Stomach (tissue), 9 donors: ENCODE measurements around the gene ALG5. TPM values are rescaled to one million over a fixed set of nuclear protein-coding genes. Genes with fewer than 3 reads are reported as not detected.

Experiments
- DNase-seq, 2 donors: peaks; one replicate each; pipeline versions ENCODE4 v3.0.0 to v3.0.0-alpha.2; 2013 to 2019
- H3K27ac ChIP-seq, 5 donors: fragments of 200-600 bp in 4 of 5; sonication (generic) in 4 of 5; one replicate each; pipeline ENCODE4 v1.5.1; 2013 to 2019; ENCODE audit warnings: mild to moderate bottlenecking in 1 of 5, moderate library complexity in 1 of 5
- H3K27me3 ChIP-seq, 3 donors: fragments of 200-600 bp; sonication (generic); one replicate each; pipeline ENCODE4 v1.5.1; 2017 to 2019; ENCODE audit warnings: mixed run types in 1 of 3
- H3K36me3 ChIP-seq, 4 donors: fragments of 200-600 bp; sonication (generic); 1 replicate in 3 of 4; 2 replicates in 1 of 4; pipeline ENCODE4 v1.5.1; 2016 to 2019
- H3K4me1 ChIP-seq, 4 donors: fragments of 200-600 bp; sonication (generic); one replicate each; pipeline ENCODE4 v1.5.1; 2016 to 2019
- H3K4me3 ChIP-seq, 4 donors: fragments of 200-600 bp; sonication (generic) in 3 of 4; one replicate each; pipeline ENCODE4 v1.5.1; 2016 to 2019; ENCODE audit warnings: mild to moderate bottlenecking in 1 of 4
- H3K9me3 ChIP-seq, 4 donors: fragments of 200-600 bp; sonication (generic); one replicate each; pipeline ENCODE4 v1.5.1; 2016 to 2019
- CTCF ChIP-seq, 7 experiments: fragments of 450-650 bp in 4 of 7; fragments of 200-600 bp in 3 of 7; sonication (generic) in 3 of 7; IDR thresholded peaks; one replicate each; pipeline ENCODE4 v1.5.1; 2016 to 2019; ENCODE audit warnings: antibody characterized with exemption in 7 of 7, control low read depth in 2 of 7, mild to moderate bottlenecking in 1 of 7
- EP300 ChIP-seq: sonication (generic); formaldehyde crosslinking; IDR thresholded peaks from one replicate; pipeline ENCODE4 v1.6.1; 2017; ENCODE audit warnings: antibody characterized with exemption
- POLR2A ChIP-seq, 4 donors: fragments of 450-650 bp; IDR thresholded peaks; one replicate each; pipeline ENCODE4 v1.6.1; 2016; ENCODE audit warnings: antibody characterized with exemption in 4 of 4, control low read depth in 2 of 4, mild to moderate bottlenecking in 1 of 4, moderate library complexity in 1 of 4
- POLR2AphosphoS5 ChIP-seq, 3 donors: sonication (generic); formaldehyde crosslinking; IDR thresholded peaks; one replicate each; pipeline ENCODE4 v1.6.1; 2016; ENCODE audit warnings: antibody characterized with exemption in 3 of 3
- WGBS, 5 donors: extraction: QIAGEN DNeasy Blood & Tissue Kit in 3 of 5; methylation state at CpG; one replicate each; pipeline versions ENCODE4 v1.1.5 to v1.1.7; 2013 to 2018; 5-methylcytosine and 5-hydroxymethylcytosine counted together
- intact Hi-C: fragments of 100-400 bp; cut with DNase I; formaldehyde crosslinking; loops from one replicate; pipeline ENCODE4 v1.15.1; 2023; ENCODE audit warnings: low total_unique reads
- polyA plus RNA-seq, 3 donors: library from polyadenylated mRNA; stranded (reverse); fragments of 200-250 nt; gene quantifications; one replicate each; pipeline ENCODE4 v1.2.3, GENCODE V29; 2013
- total RNA-seq, 5 donors: library from RNA; depleted of rRNA; stranded (reverse); fragments of >200 nt; gene quantifications; one replicate each; pipeline versions ENCODE4 v1.1.0 to v1.2.3, GENCODE V29; 2014 to 2016
- donor health status: healthy with polysubstance abuse.
- donor health status: Bipolar disorder and iron deficiency.
- donor health status: healthy.

Gene ALG5
- total and polyA plus RNA-seq, 8 donors: 1.2 to 61.1 (median 28.2) TPM

GRCh38 chr13:37011788-37012187 lies 12.6 kb upstream of the ALG5 start:
- H3K27ac ChIP-seq: no peak overlapping the region

GRCh38 chr13:37011002-37011401 lies 11.9 kb upstream of the ALG5 start:
- intact Hi-C loops: no loop called here
- Histone ChIP-seq H3K27me3 (no peaks in the 10 kb centered on the region), H3K4me1 (no peaks in the 10 kb centered on the region), H3K27ac (no peak overlapping the region), H3K4me3 (no peak overlapping the region), H3K36me3 (peaks cover 28 to 94% (median 87%) of the 10 kb centered on the region in 4 donors), H3K9me3 (no peaks in the 10 kb centered on the region)
- DNase-seq: no peak
- TF ChIP-seq POLR2AphosphoS5 (IDR thresholded peaks at IDR 0.05): no peak
- no peak for TF ChIP-seq POLR2A (IDR thresholded peaks at IDR 0.05)
- TF ChIP-seq EP300: no peak
- TF ChIP-seq CTCF (IDR thresholded peaks at IDR 0.05): no peak
- 54 to 95% (median 90%) methylated on average over 1 of the region's 1 CpG for WGBS, 5 donors

More at GRCh38 chr13:37011788-37012187, 12.6 kb upstream of the ALG5 start:
- no peak for DNase-seq
- TF ChIP-seq POLR2A (IDR thresholded peaks at IDR 0.05) (no peak), EP300 (no peak), POLR2AphosphoS5 (IDR thresholded peaks at IDR 0.05) (no peak), CTCF (IDR thresholded peaks at IDR 0.05) (no peak)
- 48 to 68% (median 56%) methylated on average over 2 of the region's 2 CpGs for WGBS, 5 donors
- peaks cover 34 to 94% (median 87%) of the 10 kb centered on the region in 4 donors for H3K36me3 ChIP-seq
- intact Hi-C loops: no loop called here
- H3K4me3 ChIP-seq: no peak overlapping the region
- H3K4me1 ChIP-seq: no peaks in the 10 kb centered on the region
- no peaks in the 10 kb centered on the region for H3K27me3 ChIP-seq
- no peaks in the 10 kb centered on the region for H3K9me3 ChIP-seq

GRCh38 chr13:37010424-37010823 lies 11.3 kb upstream of the ALG5 start:
- no peak for DNase-seq
- no peaks in the 10 kb centered on the region for H3K9me3 ChIP-seq
- H3K4me3 ChIP-seq: no peak overlapping the region
- TF ChIP-seq EP300 (no peak), POLR2A (IDR thresholded peaks at IDR 0.05) (no peak), POLR2AphosphoS5 (IDR thresholded peaks at IDR 0.05) (no peak), CTCF (IDR thresholded peaks at IDR 0.05) (no peak)
- 82 to 97% (median 91%) methylated on average over 1 of the region's 1 CpG for WGBS, 5 donors
- H3K27me3 ChIP-seq: no peaks in the 10 kb centered on the region
- H3K4me1 ChIP-seq: no peaks in the 10 kb centered on the region
- intact Hi-C loops: no loop called here
- peaks cover 23 to 94% (median 87%) of the 10 kb centered on the region in 4 donors for H3K36me3 ChIP-seq
- H3K27ac ChIP-seq: no peak overlapping the region

- no peak for TF ChIP-seq POLR2AphosphoS5 (IDR thresholded peaks at IDR 0.05)
- TF ChIP-seq POLR2A (IDR thresholded peaks at IDR 0.05): no peak
- TF ChIP-seq CTCF (IDR thresholded peaks at IDR 0.05): no peak
- TF ChIP-seq EP300: no peak
- DNase-seq: no peak
Measured at GRCh38 chr13:37009692-37010091, 10.6 kb upstream of the ALG5 start.

More at GRCh38 chr13:37009692-37010091, 10.6 kb upstream of the ALG5 start:
- H3K4me1 ChIP-seq: no peaks in the 10 kb centered on the region
- H3K36me3 ChIP-seq: peaks cover 31 to 94% (median 88%) of the 10 kb centered on the region in 4 donors
- intact Hi-C loops: no loop called here
- no peaks in the 10 kb centered on the region for H3K9me3 ChIP-seq
- no peak overlapping the region for H3K27ac ChIP-seq
- no peak overlapping the region for H3K4me3 ChIP-seq
- H3K27me3 ChIP-seq: no peaks in the 10 kb centered on the region
- 84 to 93% (median 87%) methylated on average over 5 of the region's 5 CpGs for WGBS, 5 donors
